SJSA1 (cell line): Measurements from ENCODE around the gene C17orf78. TPM values are rescaled to one million over a fixed set of nuclear protein-coding genes. Genes with fewer than 3 reads are reported as not detected.

Experiments used
- DNase-seq, 2 experiments: peaks; one replicate each; pipeline ENCODE4 v3.0.0-alpha.2; 2015 to 2020; ENCODE audit warnings: low spot score in 2 of 2, low read depth in 1 of 2
- H3K27ac ChIP-seq: fragments of 250-450 bp; sonication (Bioruptor Pico); 2 replicates; pipeline ENCODE4 v1.5.1; 2020; ENCODE audit warnings: mild to moderate bottlenecking, moderate library complexity
- H3K27me3 ChIP-seq: fragments of 250-450 bp; sonication (Bioruptor Pico); replicated peaks from 2 replicates; pipeline ENCODE4 v1.5.1; 2020; ENCODE audit warnings: mild to moderate bottlenecking, moderate library complexity
- H3K36me3 ChIP-seq: fragments of 250-450 bp; sonication (Bioruptor Pico); 2 replicates; pipeline ENCODE4 v1.5.1; 2020; ENCODE audit warnings: mild to moderate bottlenecking
- H3K4me1 ChIP-seq: fragments of 250-450 bp; sonication (Bioruptor Pico); replicated peaks from 2 replicates; pipeline ENCODE4 v1.6.1; 2021; ENCODE audit warnings: mild to moderate bottlenecking
- H3K4me3 ChIP-seq: fragments of 250-450 bp; sonication (Bioruptor Pico); 2 replicates; pipeline ENCODE4 v1.5.1; 2020; ENCODE audit warnings: mild to moderate bottlenecking
- H3K9me3 ChIP-seq: fragments of 250-450 bp; sonication (Bioruptor Pico); replicated peaks from 2 replicates; pipeline ENCODE4 v1.5.1; 2020; ENCODE audit warnings: mild to moderate bottlenecking
- total RNA-seq: library from RNA; depleted of rRNA; stranded (reverse); fragments of >200 nt; shearing (Covaris generic); gene quantifications from 2 replicates; pipeline ENCODE4 v1.2.3, GENCODE V29; 2014

Gene C17orf78
- total RNA-seq, 1 experiment from 2014 or later: not detected

- DNase-seq: no peak
- H3K4me3 ChIP-seq: no peak overlapping the region
- H3K4me1 ChIP-seq: peaks cover 20% of the 10 kb centered on the region
- no peaks in the 10 kb centered on the region for H3K27me3 ChIP-seq
- H3K36me3 ChIP-seq: peaks cover 3% of the 10 kb centered on the region
- H3K9me3 ChIP-seq: no peaks in the 10 kb centered on the region
- no peak overlapping the region for H3K27ac ChIP-seq
Measured at GRCh38 chr17:37360632-37361031, 15.2 kb upstream of the C17orf78 start.

GRCh38 chr17:37361543-37361942, 14.2 kb upstream of the C17orf78 start:
- DNase-seq: no peak
- Histone ChIP-seq H3K27me3 (no peaks in the 10 kb centered on the region), H3K9me3 (no peaks in the 10 kb centered on the region), H3K36me3 (peaks cover 3% of the 10 kb centered on the region), H3K27ac (no peak overlapping the region), H3K4me3 (no peak overlapping the region), H3K4me1 (peaks cover 20% of the 10 kb centered on the region)

GRCh38 chr17:37365589-37365988, 10.2 kb upstream of the C17orf78 start:
- H3K9me3 ChIP-seq: no peaks in the 10 kb centered on the region
- H3K27me3 ChIP-seq: no peaks in the 10 kb centered on the region
- DNase-seq: no peak
- H3K27ac ChIP-seq: no peak overlapping the region
- no peak overlapping the region for H3K4me3 ChIP-seq
- no peaks in the 10 kb centered on the region for H3K4me1 ChIP-seq
- H3K36me3 ChIP-seq: no peaks in the 10 kb centered on the region

- no peaks in the 10 kb centered on the region for H3K4me1 ChIP-seq
- H3K27me3 ChIP-seq: no peaks in the 10 kb centered on the region
- no peaks in the 10 kb centered on the region for H3K36me3 ChIP-seq
- no peaks in the 10 kb centered on the region for H3K9me3 ChIP-seq
- no peak overlapping the region for H3K27ac ChIP-seq
- no peak for DNase-seq
- no peak overlapping the region for H3K4me3 ChIP-seq
Measured at GRCh38 chr17:37368577-37368976, 7.2 kb upstream of the C17orf78 start.

GRCh38 chr17:37373530-37374159, 2.1 kb upstream of the C17orf78 start:
- Histone ChIP-seq H3K27ac (no peak overlapping the region), H3K27me3 (no peaks in the 10 kb centered on the region), H3K4me1 (no peaks in the 10 kb centered on the region), H3K4me3 (no peak overlapping the region), H3K36me3 (no peaks in the 10 kb centered on the region), H3K9me3 (no peaks in the 10 kb centered on the region)
- peak; percentile 60 to 62 for DNase-seq

- DNase-seq: no peak
- Histone ChIP-seq H3K9me3 (no peaks in the 10 kb centered on the region), H3K4me1 (no peaks in the 10 kb centered on the region), H3K36me3 (no peaks in the 10 kb centered on the region), H3K4me3 (no peak overlapping the region), H3K27me3 (no peaks in the 10 kb centered on the region), H3K27ac (no peak overlapping the region)
Measured at GRCh38 chr17:37382056-37382455, 6.3 kb downstream of the C17orf78 start.

- Histone ChIP-seq H3K9me3 (no peaks in the 10 kb centered on the region), H3K4me3 (no peak overlapping the region), H3K27me3 (no peaks in the 10 kb centered on the region), H3K27ac (no peak overlapping the region), H3K36me3 (peaks cover 3% of the 10 kb centered on the region; the same call in 1 of the 2 replicates), H3K4me1 (no peaks in the 10 kb centered on the region)
- DNase-seq: no peak
Measured at GRCh38 chr17:37384560-37385149, 8.9 kb downstream of the C17orf78 start.

- Histone ChIP-seq H3K36me3 (peaks cover 3% of the 10 kb centered on the region; the same call in 1 of the 2 replicates), H3K27ac (no peak overlapping the region), H3K4me3 (no peak overlapping the region), H3K9me3 (no peaks in the 10 kb centered on the region), H3K27me3 (no peaks in the 10 kb centered on the region), H3K4me1 (no peaks in the 10 kb centered on the region)
- DNase-seq: no peak
Measured at GRCh38 chr17:37385474-37385990, 9.7 kb downstream of the C17orf78 start.

- no peaks in the 10 kb centered on the region for H3K9me3 ChIP-seq
- DNase-seq: no peak
- no peak overlapping the region for H3K27ac ChIP-seq
- no peaks in the 10 kb centered on the region for H3K27me3 ChIP-seq
- H3K36me3 ChIP-seq: peaks cover 3% of the 10 kb centered on the region; the same call in 1 of the 2 replicates
- H3K4me3 ChIP-seq: no peak overlapping the region
- no peaks in the 10 kb centered on the region for H3K4me1 ChIP-seq
Measured at GRCh38 chr17:37386462-37386861, 10.7 kb downstream of the C17orf78 start.

- peaks cover 7% of the 10 kb centered on the region; the same call in 1 of the 2 replicates for H3K4me1 ChIP-seq
- no peaks in the 10 kb centered on the region for H3K9me3 ChIP-seq
- no peaks in the 10 kb centered on the region for H3K27me3 ChIP-seq
- no peak for DNase-seq
- peaks cover 3% of the 10 kb centered on the region for H3K36me3 ChIP-seq
- no peak overlapping the region for H3K27ac ChIP-seq
- no peak overlapping the region for H3K4me3 ChIP-seq
Measured at GRCh38 chr17:37388266-37388665, 12.5 kb downstream of the C17orf78 start.

GRCh38 chr17:37389160-37389559, 13.4 kb downstream of the C17orf78 start:
- Histone ChIP-seq H3K9me3 (no peaks in the 10 kb centered on the region), H3K36me3 (peaks cover 3% of the 10 kb centered on the region), H3K27me3 (no peaks in the 10 kb centered on the region), H3K4me3 (no peak overlapping the region), H3K27ac (no peak overlapping the region), H3K4me1 (peaks cover 7% of the 10 kb centered on the region; the same call in 1 of the 2 replicates)
- DNase-seq: no peak

- Histone ChIP-seq H3K27me3 (no peaks in the 10 kb centered on the region), H3K36me3 (peaks cover 3% of the 10 kb centered on the region), H3K9me3 (no peaks in the 10 kb centered on the region), H3K27ac (no peak overlapping the region), H3K4me1 (peaks cover 7% of the 10 kb centered on the region; the same call in 1 of the 2 replicates), H3K4me3 (no peak overlapping the region)
- no peak for DNase-seq
Measured at GRCh38 chr17:37391146-37391545, 15.4 kb downstream of the C17orf78 start.

GRCh38 chr17:37392024-37392590, 16.3 kb downstream of the C17orf78 start:
- DNase-seq: no peak
- H3K36me3 ChIP-seq: peaks cover 3% of the 10 kb centered on the region
- no peak overlapping the region for H3K4me3 ChIP-seq
- peaks cover 7% of the 10 kb centered on the region; the same call in 1 of the 2 replicates for H3K4me1 ChIP-seq
- H3K27me3 ChIP-seq: no peaks in the 10 kb centered on the region
- no peak overlapping the region for H3K27ac ChIP-seq
- H3K9me3 ChIP-seq: no peaks in the 10 kb centered on the region

- H3K27me3 ChIP-seq: no peaks in the 10 kb centered on the region
- H3K4me1 ChIP-seq: peaks cover 7% of the 10 kb centered on the region; the same call in 1 of the 2 replicates
- H3K36me3 ChIP-seq: peaks cover 3% of the 10 kb centered on the region
- H3K27ac ChIP-seq: no peak overlapping the region
- no peak overlapping the region for H3K4me3 ChIP-seq
- DNase-seq: no peak
- no peaks in the 10 kb centered on the region for H3K9me3 ChIP-seq
Measured at GRCh38 chr17:37393352-37393751, 17.6 kb downstream of the C17orf78 start.
